Activated B cell treated with CpG ODN at 0.5 μM for 24 hours (primary cell): ENCODE data around the gene PAX2. TPM values are rescaled to one million over a fixed set of nuclear protein-coding genes. Genes with fewer than 3 reads are reported as not detected.

Experiments
- ATAC-seq: fragments of 200-7000 bp; cut with Tn5 transposase; one replicate; pipeline ENCODE4 v1.10.0; 2021; ENCODE audit warnings: low read depth, mild to moderate bottlenecking, moderate library complexity
- CTCF ChIA-PET: fragments of 350-600 bp; sonication (Branson Sonifier 250); formaldehyde crosslinking; loops from one replicate; lab custom pipeline; 2021; ENCODE audit warnings: antibody characterized with exemption; lab: Charles Lee
- POLR2A ChIA-PET: fragments of 350-600 bp; sonication (Branson Sonifier 250); formaldehyde crosslinking; loops from one replicate; lab custom pipeline; 2021; ENCODE audit warnings: antibody characterized with exemption; lab: Charles Lee
- DNase-seq: peaks from one replicate; pipeline ENCODE4 v3.0.0; 2022
- H3K27ac Mint-ChIP-seq: one replicate; pipeline ENCODE4 v1.8.0; 2020; ENCODE audit warnings: mixed read lengths
- H3K27me3 Mint-ChIP-seq: one replicate; pipeline ENCODE4 v1.8.0; 2021; ENCODE audit warnings: mixed read lengths
- H3K36me3 Mint-ChIP-seq: one replicate; pipeline ENCODE4 v1.8.0; 2021; ENCODE audit warnings: low read depth, mixed read lengths
- H3K4me1 Mint-ChIP-seq: one replicate; pipeline ENCODE4 v1.8.0; 2021; ENCODE audit warnings: mixed read lengths
- H3K4me3 Mint-ChIP-seq: one replicate; pipeline ENCODE4 v1.8.0; 2020; ENCODE audit warnings: mild to moderate bottlenecking, mixed read lengths
- H3K9me3 Mint-ChIP-seq: one replicate; pipeline ENCODE4 v1.8.0; 2020; ENCODE audit warnings: mixed read lengths
- CTCF ChIP-seq: fragments of 200-600 bp; IDR thresholded peaks from one replicate; pipeline ENCODE4 v1.8.0; 2022; ENCODE audit warnings: antibody characterized with exemption, mild to moderate bottlenecking
- intact Hi-C: fragments of 100-400 bp; cut with micrococcal nuclease; formaldehyde crosslinking; loops from one replicate; pipeline ENCODE4 v1.15.1; 2024
- total RNA-seq: library from RNA; stranded (reverse); gene quantifications from 2 replicates; pipeline ENCODE4 v1.2.3, GENCODE V29; 2022

The PAX2 gene
- total RNA-seq, 1 donor from 2014 or later, result not detected

GRCh38 chr10:100830728-100831111 is 85.3 kb downstream of the PAX2 start:
- ChIA-PET CTCF (no interaction called here), POLR2A (no interaction called here)
- H3K27me3 Mint-ChIP-seq, result peaks cover 49% of the 10 kb centered on the region
- no peaks in the 10 kb centered on the region for H3K9me3 Mint-ChIP-seq
- H3K36me3 Mint-ChIP-seq, result no peaks in the 10 kb centered on the region
- no peak for DNase-seq
- TF ChIP-seq CTCF, result no peak
- no peak overlapping the region for H3K27ac Mint-ChIP-seq
- intact Hi-C loops, result no loop called here
- ATAC-seq, result no peak
- H3K4me3 Mint-ChIP-seq, result no peak overlapping the region
- peaks cover 32% of the 10 kb centered on the region for H3K4me1 Mint-ChIP-seq

GRCh38 chr10:100831742-100832141 is 86.4 kb downstream of the PAX2 start:
- DNase-seq (no peak), ATAC-seq (no peak)
- ChIA-PET POLR2A (no interaction called here), CTCF (no interaction called here)
- no peaks in the 10 kb centered on the region for H3K9me3 Mint-ChIP-seq
- no peaks in the 10 kb centered on the region for H3K36me3 Mint-ChIP-seq
- H3K4me3 Mint-ChIP-seq, result no peak overlapping the region
- H3K4me1 Mint-ChIP-seq, result peaks cover 24% of the 10 kb centered on the region
- no peak for TF ChIP-seq CTCF
- no peak overlapping the region for H3K27ac Mint-ChIP-seq
- intact Hi-C loops, result no loop called here
- peaks cover 46% of the 10 kb centered on the region for H3K27me3 Mint-ChIP-seq

GRCh38 chr10:100835810-100836209 is 90.4 kb downstream of the PAX2 start:
- H3K4me1 Mint-ChIP-seq, result no peaks in the 10 kb centered on the region
- intact Hi-C loops, result no loop called here
- H3K36me3 Mint-ChIP-seq, result no peaks in the 10 kb centered on the region
- CTCF ChIA-PET, result no interaction called here
- H3K27me3 Mint-ChIP-seq, result peaks cover 24% of the 10 kb centered on the region
- H3K27ac Mint-ChIP-seq, result no peak overlapping the region
- no peak overlapping the region for H3K4me3 Mint-ChIP-seq
- ATAC-seq, result no peak
- DNase-seq, result no peak
- no peak for TF ChIP-seq CTCF
- H3K9me3 Mint-ChIP-seq, result no peaks in the 10 kb centered on the region
- POLR2A ChIA-PET, result no interaction called here

GRCh38 chr10:100836891-100837290 is 91.5 kb downstream of the PAX2 start:
- DNase-seq (no peak), ATAC-seq (no peak)
- ChIA-PET CTCF (no interaction called here), POLR2A (no interaction called here)
- no peak for TF ChIP-seq CTCF
- Mint-ChIP-seq H3K27me3 (peaks cover 13% of the 10 kb centered on the region), H3K4me1 (no peaks in the 10 kb centered on the region), H3K36me3 (no peaks in the 10 kb centered on the region), H3K4me3 (no peak overlapping the region), H3K27ac (no peak overlapping the region), H3K9me3 (no peaks in the 10 kb centered on the region)
- intact Hi-C loops, result no loop called here

- Mint-ChIP-seq H3K4me3 (no peak overlapping the region), H3K9me3 (no peaks in the 10 kb centered on the region), H3K36me3 (no peaks in the 10 kb centered on the region), H3K4me1 (no peaks in the 10 kb centered on the region), H3K27me3 (peaks cover 11% of the 10 kb centered on the region), H3K27ac (no peak overlapping the region)
- no peak for TF ChIP-seq CTCF
- intact Hi-C loops, result no loop called here
- ChIA-PET CTCF (no interaction called here), POLR2A (no interaction called here)
- ATAC-seq (no peak), DNase-seq (no peak)
Observed at GRCh38 chr10:100837300-100837699, 91.9 kb downstream of the PAX2 start.
